ENCODE results near the gene ZRSR2.
"Not testable (repeated sequence)": the region's sequence is repeated elsewhere in the genome, so short reads cannot be mapped to it uniquely, and the experiment has no call there.

The ZRSR2 gene

GRCh38 chrX:15749642-15750610 lies 40.4 kb upstream of the ZRSR2 start:
- no peak overlapping the region for H3K4me3 ChIP-seq (ENCODE audit: low read depth, low read length)
- DNase-seq (ENCODE audit: low read depth), result peak; percentile 56
- no peak for TF ChIP-seq CTCF (IDR thresholded peaks at IDR 0.05; ENCODE audit: insufficient read depth, low read depth, low read length, missing control alignments)

GRCh38 chrX:15750611-15751154 lies 39.6 kb upstream of the ZRSR2 start:
- no peak overlapping the region for H3K4me3 ChIP-seq (ENCODE audit: low read depth, low read length)
- TF ChIP-seq CTCF (IDR thresholded peaks at IDR 0.05; ENCODE audit: insufficient read depth, low read depth, low read length, missing control alignments), result no peak
- DNase-seq (ENCODE audit: low read depth), result no peak

- TF ChIP-seq CTCF (IDR thresholded peaks at IDR 0.05; ENCODE audit: insufficient read depth, low read depth, low read length, missing control alignments), result no peak
- peak; percentile 44 for DNase-seq (ENCODE audit: low read depth)
- H3K4me3 ChIP-seq (ENCODE audit: low read depth, low read length), result no peak overlapping the region
These were observed 39.0 kb upstream of the ZRSR2 start for GRCh38 chrX:15751155-15751819.

GRCh38 chrX:15755091-15755490 lies 35.2 kb upstream of the ZRSR2 start:
- no peak overlapping the region for H3K4me3 ChIP-seq (ENCODE audit: low read depth, low read length)
- DNase-seq (ENCODE audit: low read depth), result no peak
- TF ChIP-seq CTCF (IDR thresholded peaks at IDR 0.05; ENCODE audit: insufficient read depth, low read depth, low read length, missing control alignments), result no peak

GRCh38 chrX:15758140-15758539 lies 32.1 kb upstream of the ZRSR2 start:
- DNase-seq (ENCODE audit: low read depth), result no peak
- TF ChIP-seq CTCF (IDR thresholded peaks at IDR 0.05; ENCODE audit: insufficient read depth, low read depth, low read length, missing control alignments), result no peak
- H3K4me3 ChIP-seq (ENCODE audit: low read depth, low read length), result no peak overlapping the region

GRCh38 chrX:15759886-15760285 lies 30.4 kb upstream of the ZRSR2 start:
- H3K4me3 ChIP-seq (ENCODE audit: low read depth, low read length); DNase-seq (ENCODE audit: low read depth): not testable (repeated sequence)

- H3K4me3 ChIP-seq (ENCODE audit: low read depth, low read length), result no peak overlapping the region
- DNase-seq (ENCODE audit: low read depth), result peak; percentile 52
- TF ChIP-seq CTCF (IDR thresholded peaks at IDR 0.05; ENCODE audit: insufficient read depth, low read depth, low read length, missing control alignments), result peak; percentile 67
These were observed 28.6 kb upstream of the ZRSR2 start for GRCh38 chrX:15761564-15762191.
